NCI-H2081 (cell line): ENCODE results near the gene NBPF3.
A peak's percentile ranks its signal among the peaks of the same experiment; 100 is the strongest.

Experiments
- DNase-seq, 2 experiments: peaks; one replicate each; lab custom pipeline; 2025; lab: John Stamatoyannopoulos, UW

Gene NBPF3

GRCh38 chr1:21495225-21495820 lies 55.4 kb downstream of the NBPF3 start:
- DNase-seq, result no peak

GRCh38 chr1:21496063-21496462 lies 56.1 kb downstream of the NBPF3 start:
- DNase-seq, result no peak

- DNase-seq, result no peak
Measured at GRCh38 chr1:21496886-21497285, 56.9 kb downstream of the NBPF3 start.

- DNase-seq, result no peak
Measured at GRCh38 chr1:21497466-21498061, 57.6 kb downstream of the NBPF3 start.

GRCh38 chr1:21499283-21499950 lies 59.5 kb downstream of the NBPF3 start:
- DNase-seq, result no peak

GRCh38 chr1:21503706-21504377 lies 63.9 kb downstream of the NBPF3 start:
- DNase-seq, result no peak

GRCh38 chr1:21506804-21507203 lies 66.9 kb downstream of the NBPF3 start:
- no peak for DNase-seq

GRCh38 chr1:21507511-21508270 lies 67.8 kb downstream of the NBPF3 start:
- DNase-seq, result no peak

GRCh38 chr1:21508580-21509350 lies 68.8 kb downstream of the NBPF3 start:
- peak; percentile 14 to 28 for DNase-seq

- DNase-seq, result no peak
Measured at GRCh38 chr1:21509351-21510112, 69.6 kb downstream of the NBPF3 start, which contains the start of gene ALPL. ALPL (plus strand) TSS chr1:21509423; CDS start chr1:21554082, 44,659 bp downstream.

GRCh38 chr1:21510113-21510493 lies 70.2 kb downstream of the NBPF3 start:
- DNase-seq, result no peak

- DNase-seq, result no peak
Measured at GRCh38 chr1:21510885-21511578, 71.1 kb downstream of the NBPF3 start.

- no peak for DNase-seq
Measured at GRCh38 chr1:21511579-21512522, 71.9 kb downstream of the NBPF3 start.

- no peak for DNase-seq
Measured at GRCh38 chr1:21514245-21514644, 74.3 kb downstream of the NBPF3 start.

- no peak for DNase-seq
Measured at GRCh38 chr1:21517161-21517589, 77.2 kb downstream of the NBPF3 start.

- DNase-seq, result no peak
Measured at GRCh38 chr1:21517660-21518480, 77.9 kb downstream of the NBPF3 start.

- DNase-seq, result no peak
Measured at GRCh38 chr1:21518774-21519455, 79.0 kb downstream of the NBPF3 start.
